ENCODE data around the gene DPF3.

GRCh38 chr14:72717220-72717619 is 176.7 kb downstream of the DPF3 start:
- TF ChIP-seq, protein P1, sequence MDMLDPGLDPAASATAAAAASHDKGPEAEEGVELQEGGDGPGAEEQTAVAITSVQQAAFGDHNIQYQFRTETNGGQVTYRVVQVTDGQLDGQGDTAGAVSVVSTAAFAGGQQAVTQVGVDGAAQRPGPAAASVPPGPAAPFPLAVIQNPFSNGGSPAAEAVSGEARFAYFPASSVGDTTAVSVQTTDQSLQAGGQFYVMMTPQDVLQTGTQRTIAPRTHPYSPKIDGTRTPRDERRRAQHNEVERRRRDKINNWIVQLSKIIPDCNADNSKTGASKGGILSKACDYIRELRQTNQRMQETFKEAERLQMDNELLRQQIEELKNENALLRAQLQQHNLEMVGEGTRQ (CRISPR knock-in tag; IDR thresholded peaks at IDR 0.05), result no peak
- TF ChIP-seq, protein P2, sequence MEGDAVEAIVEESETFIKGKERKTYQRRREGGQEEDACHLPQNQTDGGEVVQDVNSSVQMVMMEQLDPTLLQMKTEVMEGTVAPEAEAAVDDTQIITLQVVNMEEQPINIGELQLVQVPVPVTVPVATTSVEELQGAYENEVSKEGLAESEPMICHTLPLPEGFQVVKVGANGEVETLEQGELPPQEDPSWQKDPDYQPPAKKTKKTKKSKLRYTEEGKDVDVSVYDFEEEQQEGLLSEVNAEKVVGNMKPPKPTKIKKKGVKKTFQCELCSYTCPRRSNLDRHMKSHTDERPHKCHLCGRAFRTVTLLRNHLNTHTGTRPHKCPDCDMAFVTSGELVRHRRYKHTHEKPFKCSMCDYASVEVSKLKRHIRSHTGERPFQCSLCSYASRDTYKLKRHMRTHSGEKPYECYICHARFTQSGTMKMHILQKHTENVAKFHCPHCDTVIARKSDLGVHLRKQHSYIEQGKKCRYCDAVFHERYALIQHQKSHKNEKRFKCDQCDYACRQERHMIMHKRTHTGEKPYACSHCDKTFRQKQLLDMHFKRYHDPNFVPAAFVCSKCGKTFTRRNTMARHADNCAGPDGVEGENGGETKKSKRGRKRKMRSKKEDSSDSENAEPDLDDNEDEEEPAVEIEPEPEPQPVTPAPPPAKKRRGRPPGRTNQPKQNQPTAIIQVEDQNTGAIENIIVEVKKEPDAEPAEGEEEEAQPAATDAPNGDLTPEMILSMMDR (IDR thresholded peaks at IDR 0.05), result no peak
- no peak for TF ChIP-seq SMAD3 (CRISPR knock-in tag; IDR thresholded peaks at IDR 0.05; ENCODE audit: borderline replicate concordance)
- TF ChIP-seq, protein P3, sequence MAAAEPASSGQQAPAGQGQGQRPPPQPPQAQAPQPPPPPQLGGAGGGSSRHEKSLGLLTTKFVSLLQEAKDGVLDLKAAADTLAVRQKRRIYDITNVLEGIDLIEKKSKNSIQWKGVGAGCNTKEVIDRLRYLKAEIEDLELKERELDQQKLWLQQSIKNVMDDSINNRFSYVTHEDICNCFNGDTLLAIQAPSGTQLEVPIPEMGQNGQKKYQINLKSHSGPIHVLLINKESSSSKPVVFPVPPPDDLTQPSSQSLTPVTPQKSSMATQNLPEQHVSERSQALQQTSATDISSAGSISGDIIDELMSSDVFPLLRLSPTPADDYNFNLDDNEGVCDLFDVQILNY (CRISPR knock-in tag; IDR thresholded peaks at IDR 0.05), result no peak
- TF ChIP-seq ATF2 (CRISPR knock-in tag; IDR thresholded peaks at IDR 0.05; ENCODE audit: borderline replicate concordance, low read depth), result no peak
- no peak for TF ChIP-seq MAX (CRISPR knock-in tag; IDR thresholded peaks at IDR 0.05)
- no peak for TF ChIP-seq ZNF138 (CRISPR knock-in tag; conservative IDR thresholded peaks at IDR 0.05)
- TF ChIP-seq CREB1 (CRISPR knock-in tag; IDR thresholded peaks at IDR 0.05), result no peak
- TF ChIP-seq CBFB (CRISPR knock-in tag; IDR thresholded peaks at IDR 0.05; ENCODE audit: low read depth), result no peak
- TF ChIP-seq NFE2L1 (CRISPR knock-in tag; IDR thresholded peaks at IDR 0.05), result no peak
